UCSD-AML1 (cell line): Measurements from ENCODE around the gene GALNT16.

ENCODE experiments used
- DNase-seq: peaks from one replicate; lab custom pipeline; 2025; ENCODE audit not compliant: unreplicated experiment; lab: John Stamatoyannopoulos, UW

The GALNT16 gene

DNA sequence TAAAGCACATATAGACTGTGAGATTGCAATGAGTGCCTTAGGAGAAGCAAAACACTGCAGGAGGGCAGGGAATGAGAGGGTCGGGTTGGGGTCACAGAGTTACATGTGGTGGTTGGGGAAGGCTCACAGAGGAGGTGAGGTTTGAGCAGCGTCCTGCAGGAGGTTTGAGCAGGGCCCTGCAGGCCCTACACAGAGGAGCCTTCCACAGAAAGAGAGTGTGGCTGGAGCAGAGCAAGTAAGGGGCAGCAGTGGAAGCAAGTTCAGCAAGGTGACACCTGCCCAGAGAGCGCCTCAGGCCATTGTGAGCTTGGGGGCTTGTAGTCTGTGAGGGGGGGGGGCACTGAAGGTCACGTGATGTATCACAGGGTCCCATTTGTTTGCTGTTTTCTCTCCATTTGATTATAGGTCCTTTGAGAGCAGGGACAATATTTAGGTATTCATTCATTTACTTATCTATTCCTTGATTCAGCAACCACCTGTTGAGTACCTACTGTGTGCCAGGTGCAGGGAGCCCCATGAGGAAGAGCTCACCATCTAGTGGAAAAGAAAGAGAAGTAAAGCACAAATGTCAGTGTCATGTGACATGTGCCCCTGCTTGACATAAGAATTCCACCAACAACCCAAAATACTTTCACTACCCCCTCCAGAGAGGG, 56.6 kb downstream of the GALNT16 start:
- no peak for DNase-seq

DNA sequence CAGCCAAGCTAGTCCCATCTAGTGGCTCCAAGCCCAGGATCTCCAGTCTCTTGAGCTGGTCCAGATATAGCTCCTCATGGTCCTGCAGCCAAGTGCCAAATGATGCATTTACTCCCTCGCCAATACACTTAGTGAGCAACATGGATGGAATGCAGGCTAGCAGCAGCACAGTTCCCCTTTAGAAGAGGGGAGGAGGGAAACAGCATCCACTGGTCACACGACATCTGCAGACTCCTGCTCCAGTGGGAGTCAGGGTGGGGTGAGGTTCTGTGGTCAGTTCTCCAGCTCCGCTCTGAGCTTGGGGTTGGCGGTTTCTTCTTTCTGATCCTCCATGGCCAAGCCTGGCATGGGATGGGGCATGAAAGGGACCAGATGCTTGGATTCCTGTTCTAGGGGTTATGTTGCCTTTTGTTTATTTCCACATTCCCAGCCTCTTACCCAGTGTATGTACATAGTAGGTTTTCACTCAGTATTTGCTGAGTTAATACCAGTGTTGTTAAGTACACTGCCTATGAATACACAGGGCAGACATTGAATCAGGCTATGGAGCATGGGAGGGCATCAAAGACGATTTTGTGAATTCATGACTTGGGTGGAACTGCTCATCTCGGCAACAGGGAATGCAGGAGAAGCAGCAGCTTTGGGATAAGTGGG, 57.3 kb downstream of the GALNT16 start:
- no peak for DNase-seq

DNA sequence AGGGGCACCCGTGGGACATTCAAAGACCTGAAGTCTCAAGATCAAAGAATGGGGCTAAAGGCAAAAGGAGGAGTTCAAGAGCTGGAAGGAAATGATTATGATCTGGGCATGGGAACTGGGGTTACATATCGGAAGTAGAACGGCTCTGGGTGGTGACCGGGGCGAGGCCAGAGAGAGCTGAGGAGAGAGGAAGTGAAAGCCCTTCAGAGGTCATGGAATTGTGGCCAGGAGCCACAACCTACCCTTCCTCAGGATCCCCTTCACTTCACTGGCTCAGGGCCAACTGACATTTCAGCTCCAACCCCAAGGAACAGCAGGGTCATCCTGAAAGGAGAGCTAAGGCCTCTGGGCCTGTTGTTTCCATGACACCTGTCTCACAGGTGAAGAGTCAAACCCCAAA, 57.8 kb downstream of the GALNT16 start:
- DNase-seq, result no peak

DNA sequence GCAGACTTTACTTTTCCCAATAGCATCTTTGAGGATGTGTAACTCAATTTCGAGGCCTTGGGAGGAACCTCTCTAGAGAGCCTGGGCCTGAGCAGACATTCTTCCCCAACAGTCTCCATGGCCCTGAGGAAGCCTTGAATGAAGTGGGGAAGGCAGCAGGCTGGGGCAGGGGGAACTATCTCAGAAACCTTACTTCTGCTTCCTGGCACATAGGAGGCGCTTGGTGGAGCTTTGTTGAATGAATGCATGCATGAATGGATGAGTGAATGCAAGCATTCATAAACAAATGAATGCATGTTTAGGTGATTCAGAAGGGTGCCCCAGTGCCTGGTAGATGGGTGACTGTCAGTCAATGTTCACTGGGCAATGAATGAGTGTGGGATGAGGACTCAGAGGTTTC, 58.3 kb downstream of the GALNT16 start:
- no peak for DNase-seq

DNA sequence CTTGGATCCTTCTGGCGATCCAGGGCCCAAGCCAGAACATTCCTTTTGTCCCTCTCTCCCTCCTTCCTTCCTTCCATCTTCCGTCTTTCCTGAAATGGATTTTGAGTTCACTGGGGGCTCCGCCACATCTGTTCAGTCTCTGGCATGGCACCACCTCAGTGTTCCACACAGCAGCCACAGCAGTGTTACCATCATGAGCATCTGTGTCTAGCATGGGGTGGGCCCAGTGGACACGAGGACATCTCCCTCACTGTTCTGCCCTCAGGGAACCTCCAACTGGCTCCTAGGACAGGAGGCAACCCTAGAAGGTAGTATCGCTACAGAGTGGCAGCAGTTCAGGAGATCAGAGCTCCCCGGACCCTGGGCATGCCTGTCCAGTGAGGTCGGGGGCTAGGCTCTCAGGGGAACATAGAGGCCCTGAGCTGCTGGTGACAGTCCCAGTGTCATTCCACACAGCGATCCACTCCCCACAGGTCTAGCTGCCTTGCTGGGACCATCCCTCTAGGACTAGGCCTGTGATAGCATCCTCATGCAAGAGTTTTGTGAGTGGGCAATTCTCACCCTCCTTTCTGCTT, 59.0 kb downstream of the GALNT16 start:
- DNase-seq, result no peak

DNA sequence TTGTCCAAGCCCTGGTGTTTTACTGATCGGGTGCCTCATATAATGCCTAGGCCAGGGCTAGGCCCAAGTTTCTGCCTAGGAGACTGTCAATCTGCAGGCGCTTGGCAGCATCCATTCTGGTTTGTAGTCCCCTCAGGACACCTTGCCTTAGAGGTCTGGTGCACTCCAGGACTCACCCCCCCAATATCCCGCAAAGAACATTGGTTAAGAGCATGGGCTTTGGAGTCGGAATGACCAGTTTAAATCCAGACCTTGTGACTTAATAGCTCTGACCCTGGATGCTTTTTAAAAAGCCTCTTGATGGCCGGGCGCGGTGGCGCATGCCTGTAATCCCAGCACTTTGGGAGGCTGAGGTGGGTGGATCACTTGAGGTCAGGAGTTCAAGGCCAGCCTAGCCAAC, 60.0 kb downstream of the GALNT16 start:
- no peak for DNase-seq

DNA sequence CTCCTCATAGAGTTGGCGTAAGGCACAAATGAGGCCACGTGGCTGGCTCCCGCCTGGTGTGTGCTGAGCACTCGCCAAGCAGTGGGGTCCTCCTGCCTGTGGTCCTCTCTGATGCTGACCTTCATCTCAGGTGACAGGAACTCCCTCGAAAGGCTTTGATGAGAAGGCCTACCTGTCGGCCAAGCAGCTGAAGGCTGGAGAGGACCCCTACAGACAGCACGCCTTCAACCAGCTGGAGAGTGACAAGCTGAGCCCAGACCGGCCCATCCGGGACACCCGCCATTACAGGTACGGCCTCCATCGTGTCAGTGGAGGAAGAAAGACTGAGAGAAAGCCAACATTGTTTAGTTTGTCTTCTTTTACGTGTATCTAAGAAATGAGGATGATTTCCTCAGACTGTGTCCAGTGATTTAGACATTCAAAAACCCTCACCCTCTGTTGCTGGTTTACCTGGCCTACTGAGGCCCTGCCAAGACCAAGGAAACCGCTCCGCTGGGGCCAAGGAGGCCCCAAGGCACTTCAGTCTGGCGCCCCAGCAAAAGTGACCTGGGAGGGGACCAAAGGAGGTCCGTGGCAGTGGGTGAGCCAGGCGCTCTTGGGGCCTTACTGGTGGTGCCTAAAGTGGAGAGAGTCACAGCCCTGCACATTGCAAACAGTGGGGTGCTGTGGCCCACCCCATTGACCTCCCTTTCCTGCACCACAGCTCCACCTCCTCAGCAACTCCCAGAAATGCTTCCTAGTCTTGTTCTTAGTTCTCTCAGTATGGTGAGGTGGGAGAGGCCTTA, 60.8 kb downstream of the GALNT16 start:
- no peak for DNase-seq

DNA sequence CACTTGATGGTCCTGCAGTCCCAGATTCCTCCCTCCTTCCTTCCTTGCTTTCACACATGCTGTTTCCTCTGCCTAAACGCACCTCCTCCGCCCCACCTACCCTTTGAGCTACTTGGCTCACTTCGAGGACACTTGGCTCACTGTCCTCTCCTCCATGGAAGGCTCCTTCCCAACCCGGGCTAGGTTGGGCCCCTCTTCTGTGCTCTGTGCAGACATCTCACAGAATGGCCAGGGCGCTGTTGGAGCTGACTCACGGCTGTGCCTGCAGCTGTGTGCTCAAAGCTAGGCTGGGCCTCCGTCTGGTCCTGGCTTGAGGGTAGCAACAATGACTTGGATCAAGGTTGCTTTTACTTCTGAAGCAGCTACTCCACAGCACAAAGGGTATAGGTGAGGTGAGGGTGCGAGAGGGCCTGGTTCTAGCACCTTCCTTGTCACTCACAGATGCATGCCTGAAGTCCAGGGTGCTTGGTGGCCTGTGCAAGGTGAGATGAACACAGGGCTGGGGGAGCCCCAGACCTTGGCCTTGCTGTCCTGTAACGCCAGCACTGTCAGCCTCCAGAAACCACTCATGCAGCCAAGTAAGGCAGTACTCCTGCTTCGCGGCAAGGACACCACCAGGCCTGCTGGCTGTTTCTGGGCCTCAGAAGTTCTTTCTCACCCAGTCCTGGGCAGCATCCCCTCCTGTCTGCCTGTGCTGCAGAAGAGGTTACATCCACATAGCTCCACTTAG, 61.8 kb downstream of the GALNT16 start:
- DNase-seq, result no peak

DNA sequence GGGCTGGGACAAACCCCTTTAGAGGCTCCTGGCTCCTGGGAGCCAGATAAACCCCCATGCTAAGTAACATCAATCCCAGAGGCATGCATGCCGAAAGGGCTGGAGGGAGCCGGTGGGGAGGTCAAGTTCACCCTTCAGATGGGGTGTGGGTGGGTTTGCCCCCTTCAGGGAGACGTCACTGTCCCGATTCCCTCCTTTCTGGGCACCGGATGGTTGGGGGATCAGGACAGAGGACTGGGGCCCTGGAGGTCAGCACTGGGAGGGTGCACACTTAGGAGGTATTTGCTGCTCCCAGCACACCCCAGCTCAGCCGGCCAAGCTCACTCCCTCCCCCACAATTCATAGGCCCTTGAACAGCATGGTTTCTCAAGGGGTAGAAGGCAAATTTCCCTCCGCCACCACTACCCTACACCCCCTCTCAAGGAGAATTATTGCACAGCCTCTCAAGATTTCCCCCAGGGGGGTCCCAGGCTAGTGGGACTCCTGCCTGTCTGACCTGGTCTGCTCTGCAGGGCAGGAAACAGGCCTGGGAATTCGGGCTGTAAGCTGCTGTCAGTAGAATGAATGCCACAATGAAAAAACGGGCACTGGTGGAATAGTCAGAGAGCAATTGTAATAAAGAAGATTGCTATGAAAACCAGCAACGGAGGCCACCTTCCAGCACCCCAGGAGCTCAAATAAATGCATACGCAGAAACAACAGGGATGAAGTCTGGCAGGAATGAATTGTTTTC, 63.5 kb downstream of the GALNT16 start:
- DNase-seq, result no peak

DNA sequence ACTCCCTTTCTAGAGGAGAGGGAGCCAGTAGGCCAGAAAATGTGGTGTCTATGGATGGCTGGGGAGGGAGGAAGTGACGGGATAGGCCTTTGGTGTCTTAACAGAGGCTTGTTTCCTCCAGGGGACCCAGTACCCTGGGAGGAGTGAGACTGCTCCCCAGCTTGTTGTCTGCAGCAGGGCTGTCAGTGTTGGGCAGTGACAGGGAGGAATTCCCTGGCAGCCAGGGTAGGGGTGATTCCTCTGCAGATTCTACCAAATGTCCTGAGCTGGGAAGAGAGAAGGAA, 64.0 kb downstream of the GALNT16 start:
- DNase-seq, result no peak

DNA sequence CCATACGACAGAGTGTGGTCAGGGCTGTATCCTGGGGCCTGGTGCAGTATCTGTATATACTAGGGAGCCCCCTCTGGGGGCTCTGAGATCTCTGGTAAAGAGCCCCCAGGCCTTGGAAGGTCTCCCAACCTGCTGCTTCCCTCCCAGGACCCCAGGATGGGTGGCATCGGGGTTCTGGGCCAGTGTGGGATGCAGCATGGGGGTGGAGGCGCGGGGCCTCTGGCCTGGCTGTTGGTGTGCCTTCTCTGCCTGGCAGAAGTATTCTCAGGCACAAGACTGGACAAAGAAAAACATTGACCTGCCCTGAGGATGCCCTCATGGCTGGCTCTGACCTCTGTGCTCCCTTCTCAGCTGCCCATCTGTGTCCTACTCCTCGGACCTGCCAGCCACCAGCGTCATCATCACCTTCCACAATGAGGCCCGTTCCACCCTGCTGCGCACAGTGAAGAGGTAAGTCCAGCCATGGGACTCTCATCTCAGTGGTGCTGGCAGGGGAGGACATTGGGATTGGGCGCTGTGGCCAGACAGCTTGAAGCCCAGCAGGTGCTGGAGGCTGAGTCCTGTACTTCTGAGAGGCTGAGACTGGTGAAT, 64.5 kb downstream of the GALNT16 start:
- no peak for DNase-seq

DNA sequence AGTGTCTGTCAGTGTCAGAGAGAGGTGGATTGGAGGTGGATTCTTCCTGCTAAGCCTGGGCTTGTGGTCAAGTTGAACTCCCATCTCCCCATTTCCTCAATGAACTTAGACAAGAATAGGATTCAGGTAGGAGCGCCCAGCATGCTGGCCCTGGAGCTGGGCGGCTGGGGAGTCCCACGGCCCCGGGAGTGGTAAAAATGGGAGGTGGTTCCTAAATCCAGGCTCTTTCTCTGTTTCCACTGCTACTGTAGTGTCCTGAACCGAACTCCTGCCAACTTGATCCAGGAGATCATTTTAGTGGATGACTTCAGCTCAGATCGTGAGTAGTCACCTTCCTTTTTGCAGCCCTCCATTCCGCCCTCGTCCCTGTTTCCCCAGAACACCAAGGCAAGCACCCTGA, 65.1 kb downstream of the GALNT16 start:
- no peak for DNase-seq

DNA sequence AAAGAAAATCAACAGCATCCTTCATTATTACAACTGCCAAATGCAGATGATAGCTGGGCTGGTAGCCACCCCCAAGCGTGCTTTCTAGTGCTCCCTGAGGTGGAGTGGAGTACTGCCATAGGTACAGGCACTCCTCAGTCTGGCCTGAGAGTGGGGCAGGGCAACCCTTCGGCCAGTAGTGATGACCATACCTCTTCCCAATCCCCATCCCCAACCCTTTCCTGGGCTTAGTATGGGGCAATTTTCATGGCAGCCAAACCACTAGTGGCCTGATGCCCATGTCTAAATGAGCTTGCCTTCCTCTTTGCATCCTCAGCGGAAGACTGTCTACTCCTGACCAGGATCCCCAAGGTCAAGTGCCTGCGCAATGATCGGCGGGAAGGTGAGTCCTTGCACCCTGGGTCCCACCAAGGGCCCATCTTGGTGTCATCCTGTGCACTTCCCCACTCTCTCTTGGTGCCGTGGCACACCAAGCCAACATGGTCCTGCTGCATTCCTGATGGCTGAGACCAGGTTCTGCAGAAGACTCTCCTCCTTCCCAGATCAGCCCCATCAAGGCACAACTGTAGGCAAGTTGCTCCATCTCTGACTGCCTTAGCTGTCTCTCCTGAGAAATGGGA, 65.8 kb downstream of the GALNT16 start:
- DNase-seq, result no peak

DNA sequence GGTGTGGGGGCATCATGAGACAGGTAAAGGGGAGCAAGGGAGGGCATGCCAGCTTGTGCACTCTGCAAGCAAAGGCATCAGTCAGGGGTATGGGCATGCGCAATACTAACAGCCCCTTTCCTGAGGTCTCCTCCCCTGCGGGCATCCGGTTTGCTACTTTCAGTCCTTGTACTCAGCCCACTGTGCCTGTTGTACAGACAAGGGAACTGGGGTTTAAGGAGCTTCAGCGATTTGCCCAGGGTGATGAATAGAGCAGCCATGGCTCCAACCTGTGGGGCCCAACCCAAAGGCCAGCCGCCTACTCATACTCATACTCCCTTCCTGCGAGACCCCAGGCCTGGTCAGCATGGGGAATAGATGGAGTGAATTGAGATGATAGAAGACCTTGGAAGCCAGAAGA, 66.7 kb downstream of the GALNT16 start:
- no peak for DNase-seq

DNA sequence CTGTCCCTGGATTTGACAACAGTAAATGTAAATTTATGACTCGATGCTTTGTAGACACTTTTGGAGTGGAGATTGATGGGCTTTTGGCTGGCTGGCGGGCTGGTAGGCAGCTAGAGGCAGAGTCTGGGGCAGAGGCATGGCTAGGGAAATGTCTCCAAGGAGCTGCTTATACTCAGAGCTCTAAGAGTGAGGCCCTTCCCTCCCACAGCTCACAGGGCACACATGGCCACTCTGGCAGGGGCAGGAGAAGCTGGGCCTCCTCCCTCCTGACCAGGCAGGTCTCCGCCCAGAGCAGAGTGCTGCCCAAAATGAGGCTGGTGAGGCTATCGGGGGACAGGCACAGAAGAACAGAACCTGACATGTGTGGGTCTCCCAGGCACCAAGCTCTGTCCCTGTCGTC, 67.5 kb downstream of the GALNT16 start:
- no peak for DNase-seq

DNA sequence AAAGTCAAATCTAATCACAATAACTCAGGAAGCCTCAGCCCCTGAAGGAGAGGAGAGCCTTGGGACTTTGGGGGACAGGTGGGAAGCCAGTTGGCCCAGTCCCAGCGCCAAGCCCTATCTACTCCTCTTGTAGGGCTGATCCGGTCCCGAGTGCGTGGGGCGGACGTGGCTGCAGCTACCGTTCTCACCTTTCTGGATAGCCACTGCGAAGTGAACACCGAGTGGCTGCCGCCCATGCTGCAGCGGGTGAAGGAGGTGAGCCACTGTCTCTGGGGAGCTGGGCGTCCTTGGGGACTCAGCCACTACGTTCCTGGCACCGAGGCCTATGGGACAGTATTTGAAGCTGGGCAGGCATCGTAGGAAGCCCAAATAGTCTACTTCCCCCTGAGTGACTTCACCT, 68.4 kb downstream of the GALNT16 start:
- DNase-seq, result no peak

DNA sequence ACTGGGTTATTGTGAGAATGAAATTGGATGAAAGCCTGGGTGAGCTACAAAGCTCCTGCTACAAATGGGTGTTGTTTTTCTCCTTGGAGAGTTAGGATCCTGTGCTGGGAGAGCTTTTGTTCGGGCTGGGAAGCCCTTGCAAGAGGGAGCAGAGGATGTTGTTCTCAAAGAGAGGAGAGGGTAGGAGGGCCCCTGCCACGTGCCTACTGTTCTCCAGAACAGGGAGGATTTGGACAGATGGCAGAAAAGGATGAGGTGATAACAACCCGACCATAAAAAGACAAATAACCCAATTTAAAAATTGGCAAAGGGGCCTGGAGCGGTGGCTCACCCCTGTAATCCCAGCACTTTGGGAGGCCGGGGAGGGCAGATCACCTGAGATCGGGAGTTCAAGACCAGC, 68.8 kb downstream of the GALNT16 start:
- no peak for DNase-seq

DNA sequence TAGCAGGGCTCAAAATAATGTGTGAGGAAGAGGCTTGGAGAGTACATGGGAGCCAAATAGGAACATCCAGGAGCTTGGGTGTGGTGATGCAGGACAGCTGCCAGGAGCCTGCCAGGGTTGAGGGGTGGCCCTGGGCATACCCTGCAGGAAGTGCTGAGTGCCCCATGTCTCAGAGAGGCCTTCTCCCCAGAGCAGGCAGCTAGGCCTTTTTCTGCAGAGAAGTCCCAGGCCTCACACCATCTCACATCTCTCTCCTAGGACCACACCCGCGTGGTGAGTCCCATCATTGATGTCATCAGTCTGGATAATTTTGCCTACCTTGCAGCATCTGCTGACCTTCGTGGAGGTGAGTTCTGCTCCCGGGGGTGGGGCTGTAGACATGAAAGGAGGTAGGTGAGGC, 71.2 kb downstream of the GALNT16 start:
- no peak for DNase-seq

DNA sequence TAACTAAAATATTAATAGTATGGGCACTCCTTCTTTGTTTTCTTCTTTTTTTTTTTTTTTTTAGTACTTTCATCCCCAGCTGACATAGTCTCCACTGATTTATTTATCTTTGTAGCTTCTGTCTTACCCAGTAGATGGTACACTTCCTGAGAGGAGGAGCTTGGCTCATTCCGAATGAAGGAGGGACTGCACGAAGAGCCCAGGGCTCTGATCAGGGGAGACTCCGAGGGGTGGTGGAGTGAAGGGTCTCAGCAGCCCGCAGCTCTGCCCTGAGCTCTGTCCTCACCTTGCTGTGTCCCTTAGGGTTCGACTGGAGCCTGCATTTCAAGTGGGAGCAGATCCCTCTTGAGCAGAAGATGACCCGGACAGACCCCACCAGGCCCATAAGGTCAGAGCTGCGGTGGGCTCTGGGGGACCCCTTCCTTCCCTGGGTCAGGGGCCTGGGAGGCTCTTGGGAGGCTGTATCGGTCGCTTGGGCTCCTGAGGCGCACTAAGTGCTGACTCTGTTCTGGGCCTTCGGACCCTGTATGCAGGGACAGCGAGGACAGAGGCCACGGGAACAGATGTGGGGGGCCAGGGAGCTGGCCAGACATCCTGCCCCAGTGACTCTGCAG, 72.9 kb downstream of the GALNT16 start:
- DNase-seq, result no peak
